WTC11 (cell line): Measurements from ENCODE around the gene ALK. TPM values are rescaled to one million over a fixed set of nuclear protein-coding genes. Genes with fewer than 3 reads are reported as not detected.

Experiments used
- CREB1 ChIP-seq: sonication (generic); formaldehyde crosslinking; IDR thresholded peaks from 2 replicates; pipeline ENCODE4 v1.8.0; 2023; ENCODE audit warnings: mild to moderate bottlenecking, missing genetic modification reagents
- CREM ChIP-seq: sonication (generic); formaldehyde crosslinking; IDR thresholded peaks from 2 replicates; pipeline ENCODE4 v1.8.1; 2022; ENCODE audit warnings: mild to moderate bottlenecking, missing genetic modification reagents, moderate library complexity
- GRHL2 ChIP-seq: fragments of 250-450 bp; sonication (Bioruptor Pico); IDR thresholded peaks from 2 replicates; pipeline ENCODE4 v1.8.0; 2022; ENCODE audit warnings: mild to moderate bottlenecking, moderate library complexity; ENCODE audit not compliant: insufficient replicate concordance, severe bottlenecking
- HMGA2 ChIP-seq: fragments of 250-450 bp; sonication (Bioruptor Pico); IDR thresholded peaks from 2 replicates; pipeline ENCODE4 v1.4.0; 2021; ENCODE audit warnings: mild to moderate bottlenecking, moderate library complexity
- IRF2 ChIP-seq: sonication (generic); formaldehyde crosslinking; IDR thresholded peaks from 2 replicates; pipeline ENCODE4 v1.8.0; 2022; ENCODE audit warnings: low read depth, missing genetic modification reagents, borderline replicate concordance
- JUN ChIP-seq: sonication (generic); formaldehyde crosslinking; IDR thresholded peaks from 2 replicates; pipeline ENCODE4 v1.8.0; 2023; ENCODE audit warnings: mild to moderate bottlenecking, missing genetic modification reagents
- NR1H2 ChIP-seq: sonication (generic); formaldehyde crosslinking; IDR thresholded peaks from 2 replicates; pipeline ENCODE4 v1.9.0; 2021; ENCODE audit warnings: mild to moderate bottlenecking, moderate library complexity, missing genetic modification reagents
- NR2C2 ChIP-seq: sonication (generic); formaldehyde crosslinking; IDR thresholded peaks from 2 replicates; pipeline ENCODE4 v1.8.0; 2022; ENCODE audit warnings: mild to moderate bottlenecking, missing genetic modification reagents
- NR3C1 ChIP-seq: sonication (generic); formaldehyde crosslinking; conservative IDR thresholded peaks from 2 replicates; pipeline ENCODE4 v1.8.1; 2023; ENCODE audit warnings: low read depth, mild to moderate bottlenecking, missing genetic modification reagents
- RELA ChIP-seq: sonication (generic); formaldehyde crosslinking; IDR thresholded peaks from 2 replicates; pipeline ENCODE4 v1.8.1; 2022; ENCODE audit warnings: missing genetic modification reagents, mild to moderate bottlenecking, borderline replicate concordance
- SP1 ChIP-seq: sonication (generic); formaldehyde crosslinking; conservative IDR thresholded peaks from 2 replicates; pipeline ENCODE4 v1.8.1; 2022; ENCODE audit warnings: missing genetic modification reagents
- TEAD4 ChIP-seq: sonication (generic); formaldehyde crosslinking; IDR thresholded peaks from 2 replicates; pipeline ENCODE4 v1.8.0; 2022; ENCODE audit warnings: mild to moderate bottlenecking, missing genetic modification reagents
- ZNF219 ChIP-seq: sonication (generic); formaldehyde crosslinking; IDR thresholded peaks from 2 replicates; pipeline ENCODE4 v1.8.0; 2023; ENCODE audit warnings: missing genetic modification reagents, mild to moderate bottlenecking, borderline replicate concordance
- ZNF317 ChIP-seq: sonication (generic); formaldehyde crosslinking; IDR thresholded peaks from 2 replicates; pipeline ENCODE4 v1.8.1; 2023; ENCODE audit warnings: low read depth, mild to moderate bottlenecking, moderate library complexity, missing genetic modification reagents, borderline replicate concordance
- ZNF396 ChIP-seq: fragments of 250-450 bp; sonication (Bioruptor Pico); IDR thresholded peaks from 2 replicates; pipeline ENCODE4 v1.8.0; 2021; ENCODE audit warnings: mild to moderate bottlenecking, moderate library complexity, borderline replicate concordance
- total RNA-seq: library from RNA; stranded (reverse); gene quantifications from 3 replicates; pipeline ENCODE4 v1.2.3, GENCODE V29; 2021
- TF ChIP-seq, protein P1 (sequence below): fragments of 250-450 bp; sonication (Bioruptor Pico); IDR thresholded peaks from 2 replicates; pipeline ENCODE4 v1.8.0; 2021; ENCODE audit warnings: mild to moderate bottlenecking
- TF ChIP-seq, protein P2 (sequence below): sonication (generic); formaldehyde crosslinking; IDR thresholded peaks from 2 replicates; pipeline ENCODE4 v1.8.0; 2022; ENCODE audit warnings: mild to moderate bottlenecking, missing genetic modification reagents
- TF ChIP-seq, protein P3 (sequence below): fragments of 250-450 bp; sonication (Bioruptor Pico); IDR thresholded peaks from 2 replicates; pipeline ENCODE4 v1.9.0; 2021; ENCODE audit warnings: moderate library complexity, mild to moderate bottlenecking, inconsistent platforms, borderline replicate concordance
- TF ChIP-seq, protein P4 (sequence below): sonication (generic); formaldehyde crosslinking; IDR thresholded peaks from 2 replicates; pipeline ENCODE4 v1.8.0; 2023; ENCODE audit warnings: missing genetic modification reagents
- TF ChIP-seq, protein P5 (sequence below): sonication (generic); formaldehyde crosslinking; IDR thresholded peaks from 2 replicates; pipeline ENCODE4 v1.8.1; 2023; ENCODE audit warnings: mild to moderate bottlenecking, missing genetic modification reagents
- TF ChIP-seq, protein P6 (sequence below): fragments of 250-450 bp; sonication (Bioruptor Pico); conservative IDR thresholded peaks from 2 replicates; pipeline ENCODE4 v1.9.0; 2021; ENCODE audit warnings: mild to moderate bottlenecking
- TF ChIP-seq, protein P7 (sequence below): sonication (generic); formaldehyde crosslinking; IDR thresholded peaks from 2 replicates; pipeline ENCODE4 v1.8.0; 2022; ENCODE audit warnings: mild to moderate bottlenecking, missing genetic modification reagents
- TF ChIP-seq, protein P8 (sequence below): sonication (generic); formaldehyde crosslinking; conservative IDR thresholded peaks from 2 replicates; pipeline ENCODE4 v1.8.1; 2023; ENCODE audit warnings: mild to moderate bottlenecking, low read depth, missing genetic modification reagents, moderate library complexity
- TF ChIP-seq, protein P9 (sequence below): sonication (generic); formaldehyde crosslinking; IDR thresholded peaks from 2 replicates; pipeline ENCODE4 v1.8.1; 2022; ENCODE audit warnings: low read depth, mild to moderate bottlenecking, moderate library complexity, missing genetic modification reagents, borderline replicate concordance
- TF ChIP-seq, protein P10 (sequence below): fragments of 250-450 bp; sonication (Bioruptor Pico); IDR thresholded peaks from 2 replicates; pipeline ENCODE4 v1.9.0; 2021; ENCODE audit warnings: mild to moderate bottlenecking

ALK gene
- total RNA-seq, 1 experiment from 2014 or later = not detected

DNA sequence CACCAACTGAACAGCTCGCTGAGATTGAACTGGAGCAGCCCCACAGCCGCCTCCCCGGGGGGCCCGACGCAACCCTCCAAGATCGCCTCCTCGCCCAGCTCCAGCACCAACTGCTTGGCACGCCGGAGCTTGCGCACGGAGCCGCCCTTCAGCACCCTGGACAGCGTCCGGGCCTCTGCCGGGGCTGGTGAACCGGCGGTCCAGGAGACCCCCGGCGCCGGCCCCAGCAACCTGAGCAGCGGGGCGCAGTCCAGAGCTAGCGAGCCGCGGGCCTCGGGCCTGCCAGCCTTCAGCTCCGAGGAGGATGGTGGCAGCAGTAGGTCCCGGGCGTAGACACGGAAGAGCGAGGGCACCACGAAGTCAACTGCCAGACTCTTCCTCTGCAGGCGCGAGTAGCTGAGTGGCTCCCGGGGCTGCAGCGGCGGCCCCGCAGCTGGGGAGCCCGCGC lies 1.2 kb downstream of the ALK start (continued):
- TF ChIP-seq, protein P1, sequence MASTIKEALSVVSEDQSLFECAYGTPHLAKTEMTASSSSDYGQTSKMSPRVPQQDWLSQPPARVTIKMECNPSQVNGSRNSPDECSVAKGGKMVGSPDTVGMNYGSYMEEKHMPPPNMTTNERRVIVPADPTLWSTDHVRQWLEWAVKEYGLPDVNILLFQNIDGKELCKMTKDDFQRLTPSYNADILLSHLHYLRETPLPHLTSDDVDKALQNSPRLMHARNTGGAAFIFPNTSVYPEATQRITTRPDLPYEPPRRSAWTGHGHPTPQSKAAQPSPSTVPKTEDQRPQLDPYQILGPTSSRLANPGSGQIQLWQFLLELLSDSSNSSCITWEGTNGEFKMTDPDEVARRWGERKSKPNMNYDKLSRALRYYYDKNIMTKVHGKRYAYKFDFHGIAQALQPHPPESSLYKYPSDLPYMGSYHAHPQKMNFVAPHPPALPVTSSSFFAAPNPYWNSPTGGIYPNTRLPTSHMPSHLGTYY (CRISPR knock-in tag) = no peak
- no peak for TF ChIP-seq HMGA2 (CRISPR knock-in tag)
- no peak for TF ChIP-seq ZNF396 (CRISPR knock-in tag)
- TF ChIP-seq NR1H2 (CRISPR knock-in tag) = peak; percentile 45; the same call in 1 of the 2 replicates
- TF ChIP-seq NR3C1 (CRISPR knock-in tag) = peak; percentile 85; the same call in 1 of the 2 replicates
- TF ChIP-seq JUN (CRISPR knock-in tag) = peak; percentile 97
- TF ChIP-seq ZNF219 (CRISPR knock-in tag) = peak; percentile 95; the same call in 1 of the 2 replicates
- no peak for TF ChIP-seq GRHL2 (CRISPR knock-in tag)
- peak; percentile 63; the same call in 1 of the 2 replicates for TF ChIP-seq CREM (CRISPR knock-in tag)
- no peak for TF ChIP-seq IRF2 (CRISPR knock-in tag)
- 0 out of 2 replicates have a peak, but pooled peaks have one; percentile 56 for TF ChIP-seq ZNF317
- TF ChIP-seq, protein P2, sequence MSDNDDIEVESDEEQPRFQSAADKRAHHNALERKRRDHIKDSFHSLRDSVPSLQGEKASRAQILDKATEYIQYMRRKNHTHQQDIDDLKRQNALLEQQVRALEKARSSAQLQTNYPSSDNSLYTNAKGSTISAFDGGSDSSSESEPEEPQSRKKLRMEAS (CRISPR knock-in tag) = peak; percentile 82; the same call in 1 of the 2 replicates
- TF ChIP-seq TEAD4 (CRISPR knock-in tag) = peak; percentile 89
- TF ChIP-seq, protein P3, sequence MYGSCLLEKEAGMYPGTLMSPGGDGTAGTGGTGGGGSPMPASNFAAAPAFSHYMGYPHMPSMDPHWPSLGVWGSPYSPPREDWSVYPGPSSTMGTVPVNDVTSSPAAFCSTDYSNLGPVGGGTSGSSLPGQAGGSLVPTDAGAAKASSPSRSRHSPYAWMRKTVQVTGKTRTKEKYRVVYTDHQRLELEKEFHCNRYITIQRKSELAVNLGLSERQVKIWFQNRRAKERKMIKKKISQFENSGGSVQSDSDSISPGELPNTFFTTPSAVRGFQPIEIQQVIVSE (CRISPR knock-in tag) = no peak
- TF ChIP-seq, protein P4, sequence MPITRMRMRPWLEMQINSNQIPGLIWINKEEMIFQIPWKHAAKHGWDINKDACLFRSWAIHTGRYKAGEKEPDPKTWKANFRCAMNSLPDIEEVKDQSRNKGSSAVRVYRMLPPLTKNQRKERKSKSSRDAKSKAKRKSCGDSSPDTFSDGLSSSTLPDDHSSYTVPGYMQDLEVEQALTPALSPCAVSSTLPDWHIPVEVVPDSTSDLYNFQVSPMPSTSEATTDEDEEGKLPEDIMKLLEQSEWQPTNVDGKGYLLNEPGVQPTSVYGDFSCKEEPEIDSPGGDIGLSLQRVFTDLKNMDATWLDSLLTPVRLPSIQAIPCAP (CRISPR knock-in tag) = peak; percentile 92
- TF ChIP-seq, protein P5, sequence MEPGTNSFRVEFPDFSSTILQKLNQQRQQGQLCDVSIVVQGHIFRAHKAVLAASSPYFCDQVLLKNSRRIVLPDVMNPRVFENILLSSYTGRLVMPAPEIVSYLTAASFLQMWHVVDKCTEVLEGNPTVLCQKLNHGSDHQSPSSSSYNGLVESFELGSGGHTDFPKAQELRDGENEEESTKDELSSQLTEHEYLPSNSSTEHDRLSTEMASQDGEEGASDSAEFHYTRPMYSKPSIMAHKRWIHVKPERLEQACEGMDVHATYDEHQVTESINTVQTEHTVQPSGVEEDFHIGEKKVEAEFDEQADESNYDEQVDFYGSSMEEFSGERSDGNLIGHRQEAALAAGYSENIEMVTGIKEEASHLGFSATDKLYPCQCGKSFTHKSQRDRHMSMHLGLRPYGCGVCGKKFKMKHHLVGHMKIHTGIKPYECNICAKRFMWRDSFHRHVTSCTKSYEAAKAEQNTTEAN (CRISPR knock-in tag) = peak; percentile 89; the same call in 1 of the 2 replicates
- peak; percentile 74 for TF ChIP-seq SP1 (CRISPR knock-in tag)
- TF ChIP-seq, protein P6, sequence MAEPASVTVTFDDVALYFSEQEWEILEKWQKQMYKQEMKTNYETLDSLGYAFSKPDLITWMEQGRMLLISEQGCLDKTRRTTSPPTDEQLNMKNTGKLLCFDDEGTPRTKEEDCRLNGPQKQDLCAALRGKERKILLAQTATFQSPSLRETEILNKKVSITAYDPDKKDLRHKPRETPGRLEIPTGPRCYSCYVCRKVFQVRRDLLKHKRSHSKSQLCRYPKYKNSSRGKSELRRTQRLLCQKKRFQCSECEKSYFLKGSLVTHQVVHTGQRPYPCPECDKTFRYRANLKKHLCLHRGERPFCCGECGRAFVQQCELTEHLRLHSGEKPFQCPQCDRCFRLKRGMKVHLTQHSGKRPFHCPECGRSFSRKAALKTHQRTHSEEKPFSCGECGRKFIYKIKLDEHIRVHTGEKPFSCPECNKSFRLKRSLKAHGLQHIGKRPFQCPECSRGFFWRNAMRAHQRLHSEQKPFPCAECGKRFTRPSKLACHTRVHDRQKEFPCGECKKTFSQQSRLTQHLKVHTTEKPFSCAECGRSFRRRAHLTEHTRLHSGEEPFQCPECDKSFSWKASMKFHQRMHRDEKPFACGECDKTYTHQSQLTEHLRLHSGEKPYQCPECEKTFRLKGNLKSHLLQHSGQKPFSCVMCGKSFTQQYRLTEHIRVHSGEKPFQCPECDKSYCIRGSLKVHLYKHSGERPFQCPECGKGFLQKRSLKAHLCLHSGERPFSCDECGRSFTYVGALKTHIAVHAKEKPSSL (CRISPR knock-in tag) = no peak
- TF ChIP-seq, protein P7, sequence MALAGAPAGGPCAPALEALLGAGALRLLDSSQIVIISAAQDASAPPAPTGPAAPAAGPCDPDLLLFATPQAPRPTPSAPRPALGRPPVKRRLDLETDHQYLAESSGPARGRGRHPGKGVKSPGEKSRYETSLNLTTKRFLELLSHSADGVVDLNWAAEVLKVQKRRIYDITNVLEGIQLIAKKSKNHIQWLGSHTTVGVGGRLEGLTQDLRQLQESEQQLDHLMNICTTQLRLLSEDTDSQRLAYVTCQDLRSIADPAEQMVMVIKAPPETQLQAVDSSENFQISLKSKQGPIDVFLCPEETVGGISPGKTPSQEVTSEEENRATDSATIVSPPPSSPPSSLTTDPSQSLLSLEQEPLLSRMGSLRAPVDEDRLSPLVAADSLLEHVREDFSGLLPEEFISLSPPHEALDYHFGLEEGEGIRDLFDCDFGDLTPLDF (CRISPR knock-in tag) = peak; percentile 84; the same call in 1 of the 2 replicates
- TF ChIP-seq CREB1 (CRISPR knock-in tag) = peak; percentile 87
- TF ChIP-seq, protein P8, sequence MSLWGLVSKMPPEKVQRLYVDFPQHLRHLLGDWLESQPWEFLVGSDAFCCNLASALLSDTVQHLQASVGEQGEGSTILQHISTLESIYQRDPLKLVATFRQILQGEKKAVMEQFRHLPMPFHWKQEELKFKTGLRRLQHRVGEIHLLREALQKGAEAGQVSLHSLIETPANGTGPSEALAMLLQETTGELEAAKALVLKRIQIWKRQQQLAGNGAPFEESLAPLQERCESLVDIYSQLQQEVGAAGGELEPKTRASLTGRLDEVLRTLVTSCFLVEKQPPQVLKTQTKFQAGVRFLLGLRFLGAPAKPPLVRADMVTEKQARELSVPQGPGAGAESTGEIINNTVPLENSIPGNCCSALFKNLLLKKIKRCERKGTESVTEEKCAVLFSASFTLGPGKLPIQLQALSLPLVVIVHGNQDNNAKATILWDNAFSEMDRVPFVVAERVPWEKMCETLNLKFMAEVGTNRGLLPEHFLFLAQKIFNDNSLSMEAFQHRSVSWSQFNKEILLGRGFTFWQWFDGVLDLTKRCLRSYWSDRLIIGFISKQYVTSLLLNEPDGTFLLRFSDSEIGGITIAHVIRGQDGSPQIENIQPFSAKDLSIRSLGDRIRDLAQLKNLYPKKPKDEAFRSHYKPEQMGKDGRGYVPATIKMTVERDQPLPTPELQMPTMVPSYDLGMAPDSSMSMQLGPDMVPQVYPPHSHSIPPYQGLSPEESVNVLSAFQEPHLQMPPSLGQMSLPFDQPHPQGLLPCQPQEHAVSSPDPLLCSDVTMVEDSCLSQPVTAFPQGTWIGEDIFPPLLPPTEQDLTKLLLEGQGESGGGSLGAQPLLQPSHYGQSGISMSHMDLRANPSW = 0 out of 2 replicates have a peak, but pooled peaks have one; percentile 74
- TF ChIP-seq, protein P9, sequence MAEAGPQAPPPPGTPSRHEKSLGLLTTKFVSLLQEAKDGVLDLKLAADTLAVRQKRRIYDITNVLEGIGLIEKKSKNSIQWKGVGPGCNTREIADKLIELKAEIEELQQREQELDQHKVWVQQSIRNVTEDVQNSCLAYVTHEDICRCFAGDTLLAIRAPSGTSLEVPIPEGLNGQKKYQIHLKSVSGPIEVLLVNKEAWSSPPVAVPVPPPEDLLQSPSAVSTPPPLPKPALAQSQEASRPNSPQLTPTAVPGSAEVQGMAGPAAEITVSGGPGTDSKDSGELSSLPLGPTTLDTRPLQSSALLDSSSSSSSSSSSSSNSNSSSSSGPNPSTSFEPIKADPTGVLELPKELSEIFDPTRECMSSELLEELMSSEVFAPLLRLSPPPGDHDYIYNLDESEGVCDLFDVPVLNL (CRISPR knock-in tag) = peak; percentile 89
- TF ChIP-seq RELA (CRISPR knock-in tag) = peak; percentile 95
- TF ChIP-seq NR2C2 (CRISPR knock-in tag) = peak; percentile 64
- TF ChIP-seq, protein P10, sequence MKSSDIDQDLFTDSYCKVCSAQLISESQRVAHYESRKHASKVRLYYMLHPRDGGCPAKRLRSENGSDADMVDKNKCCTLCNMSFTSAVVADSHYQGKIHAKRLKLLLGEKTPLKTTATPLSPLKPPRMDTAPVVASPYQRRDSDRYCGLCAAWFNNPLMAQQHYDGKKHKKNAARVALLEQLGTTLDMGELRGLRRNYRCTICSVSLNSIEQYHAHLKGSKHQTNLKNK (CRISPR knock-in tag) = no peak
